GM12875 (cell line): ENCODE data around the gene PITPNC1.

Experiments
- H3K4me3 ChIP-seq: one replicate; pipeline ENCODE4 v1.5.1; 2011; ENCODE audit warnings: low read depth, low read length, control low read depth
- CTCF ChIP-seq: IDR thresholded peaks from 2 replicates; pipeline ENCODE4 v1.5.1; 2011; ENCODE audit warnings: low read depth, mild to moderate bottlenecking, control low read depth, inconsistent platforms, low read length, moderate library complexity, borderline replicate concordance; ENCODE audit not compliant: insufficient read depth

Gene PITPNC1

DNA sequence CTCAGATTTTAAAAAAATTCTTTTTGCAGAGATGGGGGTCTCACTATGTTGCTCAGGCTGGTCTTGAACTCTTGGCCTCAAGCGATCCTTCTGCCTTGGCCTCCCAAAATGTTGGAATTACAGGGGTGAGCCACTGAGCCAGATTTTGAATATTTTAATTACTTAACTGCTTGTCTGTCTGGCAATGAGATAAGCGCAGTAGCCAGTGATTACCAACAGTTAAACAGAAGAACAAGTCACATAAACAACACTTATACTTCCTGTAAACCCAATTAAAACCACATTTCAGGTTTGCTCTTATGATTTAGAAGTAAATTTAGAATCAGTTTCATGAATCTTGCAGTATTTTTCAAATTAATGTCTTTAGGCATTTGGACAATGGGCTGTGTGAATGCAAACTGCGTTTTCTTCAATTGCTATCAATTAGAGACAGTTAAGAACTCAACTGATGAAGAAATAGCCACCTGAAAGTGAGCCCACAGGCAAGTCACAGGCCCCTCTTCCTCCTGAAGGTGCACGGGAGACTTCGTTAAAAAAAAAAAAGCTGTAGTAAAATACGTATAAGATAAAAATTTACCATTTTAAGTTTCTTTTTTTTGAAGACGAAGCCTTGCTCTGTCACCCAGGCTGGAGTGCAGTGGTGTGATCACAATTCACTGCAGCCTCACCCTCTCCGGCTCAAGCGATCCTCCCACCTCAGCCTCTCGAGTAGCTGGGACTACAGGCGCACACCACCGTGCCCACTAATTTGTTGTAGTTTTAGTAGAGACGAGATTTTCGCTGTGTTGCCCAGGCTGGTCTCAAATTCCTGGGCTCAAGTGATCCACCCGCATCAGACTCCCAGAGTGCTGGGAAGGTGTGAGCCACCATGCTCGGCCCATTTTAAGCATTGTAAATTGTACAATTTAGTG lies 73.0 kb downstream of the PITPNC1 start:
- no peak overlapping the region for H3K4me3 ChIP-seq
- TF ChIP-seq CTCF = no peak

GRCh38 chr17:67452681-67453554 lies 75.8 kb downstream of the PITPNC1 start:
- no peak for TF ChIP-seq CTCF
- no peak overlapping the region for H3K4me3 ChIP-seq

- no peak overlapping the region for H3K4me3 ChIP-seq
- no peak for TF ChIP-seq CTCF
Observed at GRCh38 chr17:67456103-67456502, 79.0 kb downstream of the PITPNC1 start.

DNA sequence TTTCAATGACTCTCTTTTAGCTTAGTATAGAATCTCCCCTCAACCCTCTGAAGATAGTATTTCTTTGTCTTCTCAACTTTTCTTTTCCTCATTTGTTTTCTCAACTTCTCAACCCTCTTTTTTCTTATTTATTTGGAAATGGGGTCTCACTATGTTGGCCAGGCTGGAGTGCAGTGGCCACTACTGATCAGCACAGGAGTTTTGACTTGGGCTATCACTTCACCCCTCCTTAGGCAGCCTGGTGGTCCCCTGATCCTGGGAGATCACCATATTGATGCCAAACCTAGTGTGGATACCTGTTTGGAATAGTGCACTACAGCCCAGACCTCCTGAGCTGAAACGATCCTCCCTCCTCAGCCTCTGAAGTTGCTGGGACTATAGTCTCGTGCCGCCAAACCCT lies 79.8 kb downstream of the PITPNC1 start:
- no peak for TF ChIP-seq CTCF
- no peak overlapping the region for H3K4me3 ChIP-seq

- TF ChIP-seq CTCF = no peak
- H3K4me3 ChIP-seq = no peak overlapping the region
Observed at GRCh38 chr17:67458203-67458602, 81.1 kb downstream of the PITPNC1 start.

- no peak overlapping the region for H3K4me3 ChIP-seq
- TF ChIP-seq CTCF = no peak
Observed at GRCh38 chr17:67459985-67460384, 82.9 kb downstream of the PITPNC1 start.

- no peak for TF ChIP-seq CTCF
- H3K4me3 ChIP-seq = no peak overlapping the region
Observed at GRCh38 chr17:67461228-67461780, 84.2 kb downstream of the PITPNC1 start.
